Mesendoderm (in vitro differentiated cells): ENCODE results near the gene TBC1D10B.

Source experiments
- DNase-seq: peaks from one replicate; pipeline ENCODE4 v3.0.0; 2013
- H2AK5ac ChIP-seq: 2 replicates; pipeline ENCODE4 v1.6.1; 2013; ENCODE audit warnings: low read length, inconsistent platforms
- H2BK120ac ChIP-seq: 2 replicates; pipeline ENCODE4 v1.6.1; 2013; ENCODE audit warnings: low read depth, mild to moderate bottlenecking, low read length, moderate library complexity, mixed read lengths
- H2BK15ac ChIP-seq: replicated peaks from 2 replicates; pipeline ENCODE4 v1.6.1; 2013; ENCODE audit warnings: low read depth, mild to moderate bottlenecking, moderate library complexity
- H2BK5ac ChIP-seq: 2 replicates; pipeline ENCODE4 v1.6.1; 2013; ENCODE audit warnings: low read length, inconsistent platforms
- H3K18ac ChIP-seq: 2 replicates; pipeline ENCODE4 v1.6.1; 2013; ENCODE audit warnings: mild to moderate bottlenecking, low read length, mixed read lengths
- H3K23ac ChIP-seq: one replicate; pipeline ENCODE4 v1.6.1; 2013; ENCODE audit warnings: low read length
- H3K27ac ChIP-seq: 2 replicates; pipeline ENCODE4 v1.5.1; 2013; ENCODE audit warnings: low read depth, mild to moderate bottlenecking, inconsistent platforms, low read length, moderate library complexity
- H3K27me3 ChIP-seq: 2 replicates; pipeline ENCODE4 v1.6.1; 2013; ENCODE audit warnings: low read length, control low read depth, mild to moderate bottlenecking, inconsistent platforms; ENCODE audit not compliant: insufficient read depth, poor library complexity
- H3K36me3 ChIP-seq: 2 replicates; pipeline ENCODE4 v1.6.1; 2013; ENCODE audit warnings: low read length, inconsistent platforms; ENCODE audit not compliant: control insufficient read depth, insufficient read depth
- H3K4ac ChIP-seq: one replicate; pipeline ENCODE4 v1.6.1; 2013; ENCODE audit warnings: low read depth, mild to moderate bottlenecking, low read length, moderate library complexity
- H3K4me1 ChIP-seq: 2 replicates; pipeline ENCODE4 v1.6.1; 2013; ENCODE audit warnings: low read depth, low read length, inconsistent platforms; ENCODE audit not compliant: control insufficient read depth
- H3K4me2 ChIP-seq: 2 replicates; pipeline ENCODE4 v1.6.1; 2013; ENCODE audit warnings: low read length
- H3K4me3 ChIP-seq: 2 replicates; pipeline ENCODE4 v1.5.1; 2013; ENCODE audit warnings: mild to moderate bottlenecking, low read length
- H3K56ac ChIP-seq: one replicate; pipeline ENCODE4 v1.6.1; 2013; ENCODE audit warnings: low read length
- H3K79me1 ChIP-seq: 2 replicates; pipeline ENCODE4 v1.6.1; 2013; ENCODE audit warnings: low read length, inconsistent platforms
- H3K79me2 ChIP-seq: 2 replicates; pipeline ENCODE4 v1.6.1; 2013; ENCODE audit warnings: mild to moderate bottlenecking, low read length; ENCODE audit not compliant: control insufficient read depth, insufficient read depth
- H3K9ac ChIP-seq: 2 replicates; pipeline ENCODE4 v1.6.1; 2013; ENCODE audit warnings: low read length, inconsistent platforms
- H4K5ac ChIP-seq: one replicate; pipeline ENCODE4 v1.6.1; 2013; ENCODE audit warnings: low read length
- H4K8ac ChIP-seq: one replicate; pipeline ENCODE4 v1.6.1; 2013; ENCODE audit warnings: low read depth, mild to moderate bottlenecking, control low read depth, low read length, moderate library complexity
- WGBS: extraction: QIAGEN DNeasy Blood & Tissue Kit; methylation state at CpG from one replicate; pipeline ENCODE4 v1.1.7; 2013; ENCODE audit warnings: low lambda C conversion rate, missing lambda C conversion rate; ENCODE audit not compliant: insufficient coverage; ENCODE audit errors: extremely low coverage; 5-methylcytosine and 5-hydroxymethylcytosine counted together

TBC1D10B gene

GRCh38 chr16:30367349-30368009, 2.8 kb downstream of the TBC1D10B start:
- peak overlapping the region; percentile 84 for H3K9ac ChIP-seq
- peaks cover 30% of the 10 kb centered on the region for H3K79me2 ChIP-seq
- H2BK15ac ChIP-seq: no peak overlapping the region
- H3K56ac ChIP-seq: peak overlapping the region; percentile 87
- no peak overlapping the region for H2BK5ac ChIP-seq
- H3K27ac ChIP-seq: no peak overlapping the region
- no peaks in the 10 kb centered on the region for H3K27me3 ChIP-seq
- H3K18ac ChIP-seq: no peak overlapping the region
- peaks cover 27% of the 10 kb centered on the region for H3K79me1 ChIP-seq
- H2AK5ac ChIP-seq: no peak overlapping the region
- no peak overlapping the region for H4K5ac ChIP-seq
- H3K23ac ChIP-seq: no peak overlapping the region
- WGBS: no CpG with 5 or more reads among the region's 10 CpGs
- H2BK120ac ChIP-seq: no peak overlapping the region
- H3K4me3 ChIP-seq: no peak overlapping the region
- peaks cover 20% of the 10 kb centered on the region for H3K4me1 ChIP-seq
- peak overlapping the region; percentile 96 for H3K4me2 ChIP-seq
- H3K4ac ChIP-seq: no peak overlapping the region
- H4K8ac ChIP-seq: no peak overlapping the region
- no peak for DNase-seq
- H3K36me3 ChIP-seq: peaks cover 2% of the 10 kb centered on the region

DNA sequence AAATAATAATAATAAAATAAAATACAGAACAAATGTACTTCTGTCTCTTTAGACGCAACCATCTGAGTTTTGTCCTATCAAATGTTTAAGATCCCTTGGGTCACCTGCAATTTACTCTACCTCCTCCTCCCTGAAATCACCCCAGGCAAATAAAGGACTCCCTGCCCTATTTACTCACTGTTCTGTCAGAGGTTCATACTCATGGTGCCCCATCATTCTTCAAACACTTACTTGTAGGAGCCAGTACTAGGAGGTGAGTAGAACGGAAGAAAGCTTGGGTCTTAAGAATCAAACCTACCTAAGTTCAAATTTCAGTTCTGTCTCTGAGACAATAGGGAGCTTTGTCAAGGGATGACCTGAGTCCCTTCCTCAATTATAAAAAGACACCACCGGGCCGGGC, 3.8 kb downstream of the TBC1D10B start:
- no peak overlapping the region for H3K9ac ChIP-seq
- WGBS: no CpG with 5 or more reads among the region's 4 CpGs
- no peak overlapping the region for H3K18ac ChIP-seq
- no peak overlapping the region for H2BK120ac ChIP-seq
- H2AK5ac ChIP-seq: no peak overlapping the region
- no peak overlapping the region for H4K5ac ChIP-seq
- no peak overlapping the region for H3K4me2 ChIP-seq
- H3K4me3 ChIP-seq: no peak overlapping the region
- no peak overlapping the region for H3K56ac ChIP-seq
- H4K8ac ChIP-seq: no peak overlapping the region
- DNase-seq: no peak
- no peak overlapping the region for H3K23ac ChIP-seq
- H2BK15ac ChIP-seq: no peak overlapping the region
- H3K79me2 ChIP-seq: peaks cover 30% of the 10 kb centered on the region
- no peaks in the 10 kb centered on the region for H3K27me3 ChIP-seq
- peaks cover 19% of the 10 kb centered on the region for H3K4me1 ChIP-seq
- no peak overlapping the region for H2BK5ac ChIP-seq
- peaks cover 30% of the 10 kb centered on the region for H3K79me1 ChIP-seq
- no peak overlapping the region for H3K4ac ChIP-seq
- no peak overlapping the region for H3K27ac ChIP-seq
- H3K36me3 ChIP-seq: peaks cover 4% of the 10 kb centered on the region

- H3K79me2 ChIP-seq: peaks cover 30% of the 10 kb centered on the region
- no peak overlapping the region for H2AK5ac ChIP-seq
- no peak overlapping the region for H3K18ac ChIP-seq
- H3K4ac ChIP-seq: no peak overlapping the region
- H3K4me3 ChIP-seq: no peak overlapping the region
- no peak overlapping the region for H2BK15ac ChIP-seq
- no peak overlapping the region for H2BK5ac ChIP-seq
- no peak overlapping the region for H3K27ac ChIP-seq
- no peak overlapping the region for H2BK120ac ChIP-seq
- peaks cover 17% of the 10 kb centered on the region for H3K4me1 ChIP-seq
- H3K4me2 ChIP-seq: no peak overlapping the region
- no peak overlapping the region for H3K56ac ChIP-seq
- H3K23ac ChIP-seq: no peak overlapping the region
- H4K5ac ChIP-seq: no peak overlapping the region
- H3K36me3 ChIP-seq: peaks cover 4% of the 10 kb centered on the region
- H3K79me1 ChIP-seq: peaks cover 32% of the 10 kb centered on the region
- no peak overlapping the region for H3K9ac ChIP-seq
- no peak overlapping the region for H4K8ac ChIP-seq
- no peak for DNase-seq
- no CpG with 5 or more reads among the region's 10 CpGs for WGBS
- no peaks in the 10 kb centered on the region for H3K27me3 ChIP-seq
Observed at GRCh38 chr16:30365200-30365599, 5.1 kb downstream of the TBC1D10B start.

DNA sequence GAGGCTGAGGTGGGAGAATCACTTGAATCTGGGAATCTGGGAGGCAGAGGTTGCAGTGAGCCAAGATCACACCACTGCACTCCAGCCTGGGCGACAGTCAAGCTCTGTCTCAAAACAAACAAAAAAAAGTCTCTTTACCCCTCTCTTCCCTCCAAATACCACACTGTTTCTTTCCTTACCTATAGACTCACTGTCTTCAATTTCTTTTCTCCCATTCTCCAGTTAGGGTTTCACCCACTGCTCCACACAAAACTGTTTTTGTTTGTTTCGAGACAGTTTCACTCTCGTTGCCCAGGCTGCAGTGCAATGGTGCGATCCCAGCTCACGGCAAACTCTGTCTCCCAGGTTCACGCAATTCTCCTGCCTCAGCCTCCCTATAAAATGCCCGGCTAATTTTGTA, 9.1 kb downstream of the TBC1D10B start:
- peaks cover 9% of the 10 kb centered on the region for H3K79me1 ChIP-seq
- H3K79me2 ChIP-seq: peaks cover 2% of the 10 kb centered on the region
- peaks cover under 1% of the 10 kb centered on the region for H3K4me1 ChIP-seq
- no CpG with 5 or more reads among the region's 7 CpGs for WGBS
- no peak overlapping the region for H2AK5ac ChIP-seq
- peaks cover 9% of the 10 kb centered on the region for H3K36me3 ChIP-seq
- no peak overlapping the region for H2BK5ac ChIP-seq
- H3K4ac ChIP-seq: no peak overlapping the region
- no peak overlapping the region for H2BK120ac ChIP-seq
- H3K27ac ChIP-seq: no peak overlapping the region
- H3K4me2 ChIP-seq: no peak overlapping the region
- no peak overlapping the region for H3K9ac ChIP-seq
- no peak overlapping the region for H4K8ac ChIP-seq
- H4K5ac ChIP-seq: no peak overlapping the region
- H3K23ac ChIP-seq: no peak overlapping the region
- H3K56ac ChIP-seq: no peak overlapping the region
- DNase-seq: no peak
- no peak overlapping the region for H3K4me3 ChIP-seq
- no peak overlapping the region for H3K18ac ChIP-seq
- no peak overlapping the region for H2BK15ac ChIP-seq
- no peaks in the 10 kb centered on the region for H3K27me3 ChIP-seq

DNA sequence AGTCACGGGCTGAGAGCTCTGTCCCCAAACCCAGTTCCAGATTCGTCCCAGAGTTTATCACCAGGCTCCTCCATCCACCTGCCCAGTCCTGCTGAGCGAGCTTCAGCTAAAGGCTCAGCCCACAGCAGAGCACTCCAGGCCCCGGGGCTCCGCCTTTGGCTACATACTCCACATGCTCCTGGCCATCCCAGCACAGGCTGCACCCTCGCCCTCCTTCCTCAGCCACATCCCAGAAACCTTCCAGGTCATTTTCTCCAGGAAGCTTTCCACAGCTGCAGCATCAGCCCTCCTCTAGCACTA, 10.5 kb downstream of the TBC1D10B start:
- Histone ChIP-seq H3K36me3 (peaks cover 7% of the 10 kb centered on the region), H3K4ac (no peak overlapping the region), H3K27me3 (no peaks in the 10 kb centered on the region), H3K56ac (no peak overlapping the region), H3K27ac (no peak overlapping the region), H3K79me2 (peaks cover 2% of the 10 kb centered on the region), H3K4me2 (no peak overlapping the region), H3K4me3 (no peak overlapping the region), H2BK5ac (no peak overlapping the region), H4K8ac (no peak overlapping the region), H3K4me1 (peaks cover 2% of the 10 kb centered on the region), H3K79me1 (peaks cover 5% of the 10 kb centered on the region), H3K9ac (no peak overlapping the region), H3K18ac (no peak overlapping the region), H4K5ac (no peak overlapping the region), H2BK15ac (no peak overlapping the region), H3K23ac (no peak overlapping the region), H2AK5ac (no peak overlapping the region), H2BK120ac (no peak overlapping the region)
- WGBS: no CpG with 5 or more reads among the region's 6 CpGs
- no peak for DNase-seq
